HepG2 (cell line): ENCODE measurements around the gene GGA1. TPM values are rescaled to one million over a fixed set of nuclear protein-coding genes. Genes with fewer than 3 reads are reported as not detected.
A peak's percentile ranks its signal among the peaks of the same experiment; 100 is the strongest.

Experiments
- ATAC-seq: fragments of 200-7000 bp; cut with Tn5 transposase; 3 replicates; pipeline ENCODE4 v1.9.1; 2020; ENCODE audit warnings: mild to moderate bottlenecking, moderate library complexity
- BruUV-seq: library from RNA; stranded (reverse); fragments of 400-500 nt; replicated peaks from 2 replicates; lab custom pipeline; 2021; lab: Mats Ljungman, UMichigan
- CTCF ChIA-PET: fragments of 300-600 bp; formaldehyde crosslinking; extraction: SDS; loops from one replicate; lab custom pipeline; 2021; ENCODE audit warnings: low total read pairs, inconsistent platforms, low intra/inter-chr PET ratio; lab: Yijun Ruan, JAX
- POLR2A ChIA-PET: fragments of 350-600 bp; sonication (Branson Sonifier 250); formaldehyde crosslinking; loops from one replicate; lab custom pipeline; 2020; ENCODE audit warnings: antibody characterized with exemption, inconsistent platforms; lab: Yijun Ruan, JAX
- DNase-seq: peaks from one replicate; pipeline ENCODE4 v3.0.0-alpha.2; 2015; ENCODE audit warnings: low spot score
- FAIRE-seq: peaks from 3 replicates; lab custom pipeline; 2011; peaks lifted over from hg19 to GRCh38; lab: Jason Lieb, UNC
- H2AFZ ChIP-seq: one replicate; pipeline ENCODE4 v1.6.1; 2011; ENCODE audit warnings: low read length, inconsistent platforms
- H3K27ac ChIP-seq: fragments of 300-600 bp; 3 replicates; pipeline ENCODE4 v1.8.0; 2011; ENCODE audit warnings: mixed run types, mild to moderate bottlenecking, mixed read lengths, low read length, inconsistent platforms; ENCODE audit not compliant: insufficient read depth; ENCODE audit errors: extremely low read length
- H3K27me3 ChIP-seq, 2 experiments: fragments of 200-600 bp in 1 of 2; 2 replicates in 1 of 2; 3 replicates in 1 of 2; pipeline versions ENCODE4 v1.6.0 to v1.8.0; 2011; ENCODE audit warnings: low read length in 2 of 2, mild to moderate bottlenecking in 2 of 2, moderate library complexity in 2 of 2, inconsistent platforms in 1 of 2; ENCODE audit not compliant: insufficient read depth in 2 of 2, control insufficient read depth in 1 of 2
- H3K36me3 ChIP-seq, 2 experiments: fragments of 200-600 bp in 1 of 2; replicated peaks in 1 of 2; 2 replicates in 1 of 2; 3 replicates in 1 of 2; pipeline versions ENCODE4 v1.5.1 to v1.8.0; 2011; ENCODE audit warnings: low read length in 2 of 2, inconsistent platforms in 1 of 2; ENCODE audit not compliant: insufficient read depth in 2 of 2, control insufficient read depth in 1 of 2
- H3K4me1 ChIP-seq: 2 replicates; pipeline ENCODE4 v1.5.1; 2012; ENCODE audit warnings: low read length, inconsistent platforms; ENCODE audit not compliant: insufficient read depth
- H3K4me2 ChIP-seq: 2 replicates; pipeline ENCODE4 v1.6.0; 2011; ENCODE audit warnings: low read depth, low read length, inconsistent platforms
- H3K4me3 ChIP-seq, 3 experiments: fragments of 200-600 bp in 1 of 3; sonication (generic), shearing (Covaris generic) in 1 of 3; replicated peaks in 1 of 3; 2 replicates each; pipeline ENCODE4 v1.5.1; 2011 to 2016; ENCODE audit warnings: low read length in 3 of 3, inconsistent platforms in 2 of 3, low read depth in 2 of 3, mild to moderate bottlenecking in 2 of 3, control low read depth in 1 of 3, mixed read lengths in 1 of 3; ENCODE audit not compliant: insufficient read depth in 1 of 3
- H3K79me2 ChIP-seq: one replicate; pipeline ENCODE4 v1.6.1; 2011; ENCODE audit warnings: low read length, inconsistent platforms; ENCODE audit not compliant: insufficient read depth
- H3K9ac ChIP-seq: 2 replicates; pipeline ENCODE4 v1.6.0; 2011; ENCODE audit warnings: mild to moderate bottlenecking, low read depth, low read length, inconsistent platforms; ENCODE audit not compliant: insufficient read depth
- H3K9me3 ChIP-seq: 2 replicates; pipeline ENCODE4 v1.5.1; 2012; ENCODE audit warnings: mild to moderate bottlenecking, low read length
- H4K20me1 ChIP-seq: 2 replicates; pipeline ENCODE4 v1.6.0; 2011; ENCODE audit warnings: inconsistent platforms, mild to moderate bottlenecking, low read length, moderate library complexity; ENCODE audit not compliant: insufficient read depth
- PRMT3 ChIP-seq: sonication (generic); formaldehyde crosslinking; IDR thresholded peaks from 2 replicates; pipeline ENCODE4 v1.8.1; 2022; ENCODE audit warnings: low read depth, mild to moderate bottlenecking, moderate library complexity, missing genetic modification reagents, borderline replicate concordance
- ZNF431 ChIP-seq: sonication (generic); formaldehyde crosslinking; IDR thresholded peaks from 2 replicates; pipeline ENCODE4 v1.9.0; 2022; ENCODE audit warnings: missing genetic modification reagents, low read depth, mild to moderate bottlenecking, borderline replicate concordance
- ZNF670 ChIP-seq: sonication (generic); formaldehyde crosslinking; IDR thresholded peaks from 2 replicates; pipeline ENCODE4 v1.8.0; 2022; ENCODE audit warnings: mild to moderate bottlenecking, missing genetic modification reagents, borderline replicate concordance
- WGBS: methylation state at CpG from one replicate; pipeline ENCODE4 v1.1.6; 2017; ENCODE audit warnings: low lambda C conversion rate; 5-methylcytosine and 5-hydroxymethylcytosine counted together
- in situ Hi-C: cut with HindIII; loops from 2 replicates; pipeline ENCODE4 v1.10.0; 2017; ENCODE audit warnings: low pct_unique_long_range_greater_than_20kb; ENCODE audit not compliant: extremely low pct_ligation_motif_present
- intact Hi-C: fragments of 100-400 bp; cut with micrococcal nuclease; formaldehyde crosslinking; loops from one replicate; pipeline ENCODE4 v1.10.0; 2022; ENCODE audit not compliant: unreplicated experiment
- polyA plus RNA-seq, 8 experiments: library from polyadenylated mRNA; depleted of rRNA in 3 of 8; stranded (reverse) in 7 of 8; unstranded in 1 of 8; fragments of >200 nt; fragmentation: Illumina TruSeq in 4 of 8; extraction: Trizol in 4 of 8; gene quantifications; 2 replicates each; pipeline versions ENCODE4 v1.2.1 to v1.2.3, GENCODE V29; 2011 to 2016; ENCODE audit warnings: low read depth in 4 of 8, missing spikeins in 1 of 8, mixed read lengths in 1 of 8; ENCODE audit not compliant: insufficient read depth in 1 of 8
- total RNA-seq, 5 experiments: library from RNA; depleted of rRNA; stranded (reverse); fragments of >200 nt; fragmentation: Illumina TruSeq; extraction: Trizol; gene quantifications; 2 replicates each; pipeline ENCODE4 v1.2.3, GENCODE V29; 2016; ENCODE audit warnings: low read depth in 1 of 5
- TF ChIP-seq, protein P1 (sequence below): sonication (generic); formaldehyde crosslinking; IDR thresholded peaks from 2 replicates; pipeline ENCODE4 v1.5.0; 2020; ENCODE audit warnings: missing genetic modification reagents
- TF ChIP-seq, protein P2 (sequence below): sonication (generic); formaldehyde crosslinking; IDR thresholded peaks from 2 replicates; pipeline ENCODE4 v1.4.0; 2020; ENCODE audit warnings: missing genetic modification reagents
- TF ChIP-seq, protein P3 (sequence below): sonication (generic); formaldehyde crosslinking; IDR thresholded peaks from 2 replicates; pipeline ENCODE4 v1.4.0; 2020; ENCODE audit warnings: missing genetic modification reagents, borderline replicate concordance
- TF ChIP-seq, protein P4 (sequence below): sonication (generic); formaldehyde crosslinking; IDR thresholded peaks from 2 replicates; pipeline ENCODE4 v1.9.0; 2021; ENCODE audit warnings: mild to moderate bottlenecking, missing genetic modification reagents

The GGA1 gene
- total and polyA plus RNA-seq, 2 of the 13 experiments (the other 11 are each of a cell fraction or from before 2014, with no cell fraction given) = 29.1 to 87.2 TPM

DNA sequence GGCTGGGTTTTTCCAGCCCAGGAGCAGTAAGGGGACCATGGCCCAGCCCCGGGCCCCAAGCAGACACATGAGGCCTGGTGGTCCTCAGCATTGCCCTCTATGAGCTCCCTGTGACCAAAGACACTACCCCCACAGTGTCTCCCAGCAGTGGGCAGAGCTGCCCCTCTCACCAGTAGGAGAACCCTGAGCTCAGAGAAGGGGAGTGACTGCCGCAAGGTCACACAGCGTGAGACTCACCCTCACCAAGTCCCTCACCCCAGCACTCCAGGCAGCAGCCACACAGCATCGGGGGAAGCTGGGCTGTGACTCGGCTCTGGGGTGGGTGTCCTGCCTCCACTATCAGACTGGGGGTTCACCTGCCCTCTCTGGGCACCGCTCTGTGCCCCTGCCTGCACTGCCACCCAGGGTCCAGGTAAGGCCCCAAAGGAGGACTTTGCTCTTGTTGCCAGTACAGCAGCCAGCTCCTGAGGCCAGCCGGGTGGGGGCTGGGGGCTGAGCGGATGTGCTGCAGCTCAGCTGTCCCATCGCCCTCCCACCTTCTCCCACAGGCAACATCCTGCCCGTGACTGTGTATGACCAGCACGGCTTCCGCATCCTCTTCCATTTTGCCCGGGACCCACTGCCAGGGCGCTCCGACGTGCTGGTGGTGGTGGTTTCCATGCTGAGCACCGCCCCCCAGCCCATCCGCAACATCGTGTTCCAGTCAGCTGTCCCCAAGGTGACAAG, 23.0 kb downstream of the GGA1 start:
- H3K4me2 ChIP-seq = peak overlapping the region; percentile 94
- H3K4me3 ChIP-seq = peak overlapping the region in 1 of 3 experiments; percentile 69; a peak in 2 of 6 replicates
- no peaks in the 10 kb centered on the region for H3K27me3 ChIP-seq
- peak; percentile 36 for DNase-seq
- no peaks in the 10 kb centered on the region for H3K9me3 ChIP-seq
- H3K79me2 ChIP-seq = no peaks in the 10 kb centered on the region
- no TSS peak for BruUV-seq
- peak overlapping the region; percentile 63 for H3K9ac ChIP-seq
- H3K4me1 ChIP-seq = peaks cover 62% of the 10 kb centered on the region
- ATAC-seq = peak; percentile 10
- no peaks in the 10 kb centered on the region for H4K20me1 ChIP-seq
- H2AFZ ChIP-seq = no peak overlapping the region
- H3K36me3 ChIP-seq = no peaks in the 10 kb centered on the region; a peak in 1 of 5 replicates
- WGBS = 42% methylated on average over 9 of the region's 19 CpGs
- ChIA-PET CTCF (no interaction called here), POLR2A (interaction anchor here (0.7 to 15.8 kb wide), 6 partner anchors 12 to 73 kb away, joined by 3 to 242 read pairs (median 6); partner anchors contain the start of genes GGA1, NOL12 and PDXP)
- H3K27ac ChIP-seq = peak overlapping the region; percentile 84
- intact Hi-C loops = no loop called here
- in situ Hi-C loops = no loop called here
- no peak for FAIRE-seq
- TF ChIP-seq ZNF431 (CRISPR knock-in tag) (no peak), ZNF670 (CRISPR knock-in tag) (peak; percentile 71; the same call in 1 of the 2 replicates), PRMT3 (CRISPR knock-in tag) (no peak)
- TF ChIP-seq, protein P1, sequence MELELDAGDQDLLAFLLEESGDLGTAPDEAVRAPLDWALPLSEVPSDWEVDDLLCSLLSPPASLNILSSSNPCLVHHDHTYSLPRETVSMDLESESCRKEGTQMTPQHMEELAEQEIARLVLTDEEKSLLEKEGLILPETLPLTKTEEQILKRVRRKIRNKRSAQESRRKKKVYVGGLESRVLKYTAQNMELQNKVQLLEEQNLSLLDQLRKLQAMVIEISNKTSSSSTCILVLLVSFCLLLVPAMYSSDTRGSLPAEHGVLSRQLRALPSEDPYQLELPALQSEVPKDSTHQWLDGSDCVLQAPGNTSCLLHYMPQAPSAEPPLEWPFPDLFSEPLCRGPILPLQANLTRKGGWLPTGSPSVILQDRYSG (CRISPR knock-in tag) = no peak
- TF ChIP-seq, protein P2, sequence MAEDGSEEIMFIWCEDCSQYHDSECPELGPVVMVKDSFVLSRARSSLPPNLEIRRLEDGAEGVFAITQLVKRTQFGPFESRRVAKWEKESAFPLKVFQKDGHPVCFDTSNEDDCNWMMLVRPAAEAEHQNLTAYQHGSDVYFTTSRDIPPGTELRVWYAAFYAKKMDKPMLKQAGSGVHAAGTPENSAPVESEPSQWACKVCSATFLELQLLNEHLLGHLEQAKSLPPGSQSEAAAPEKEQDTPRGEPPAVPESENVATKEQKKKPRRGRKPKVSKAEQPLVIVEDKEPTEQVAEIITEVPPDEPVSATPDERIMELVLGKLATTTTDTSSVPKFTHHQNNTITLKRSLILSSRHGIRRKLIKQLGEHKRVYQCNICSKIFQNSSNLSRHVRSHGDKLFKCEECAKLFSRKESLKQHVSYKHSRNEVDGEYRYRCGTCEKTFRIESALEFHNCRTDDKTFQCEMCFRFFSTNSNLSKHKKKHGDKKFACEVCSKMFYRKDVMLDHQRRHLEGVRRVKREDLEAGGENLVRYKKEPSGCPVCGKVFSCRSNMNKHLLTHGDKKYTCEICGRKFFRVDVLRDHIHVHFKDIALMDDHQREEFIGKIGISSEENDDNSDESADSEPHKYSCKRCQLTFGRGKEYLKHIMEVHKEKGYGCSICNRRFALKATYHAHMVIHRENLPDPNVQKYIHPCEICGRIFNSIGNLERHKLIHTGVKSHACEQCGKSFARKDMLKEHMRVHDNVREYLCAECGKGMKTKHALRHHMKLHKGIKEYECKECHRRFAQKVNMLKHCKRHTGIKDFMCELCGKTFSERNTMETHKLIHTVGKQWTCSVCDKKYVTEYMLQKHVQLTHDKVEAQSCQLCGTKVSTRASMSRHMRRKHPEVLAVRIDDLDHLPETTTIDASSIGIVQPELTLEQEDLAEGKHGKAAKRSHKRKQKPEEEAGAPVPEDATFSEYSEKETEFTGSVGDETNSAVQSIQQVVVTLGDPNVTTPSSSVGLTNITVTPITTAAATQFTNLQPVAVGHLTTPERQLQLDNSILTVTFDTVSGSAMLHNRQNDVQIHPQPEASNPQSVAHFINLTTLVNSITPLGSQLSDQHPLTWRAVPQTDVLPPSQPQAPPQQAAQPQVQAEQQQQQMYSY = no peak
- TF ChIP-seq, protein P3, sequence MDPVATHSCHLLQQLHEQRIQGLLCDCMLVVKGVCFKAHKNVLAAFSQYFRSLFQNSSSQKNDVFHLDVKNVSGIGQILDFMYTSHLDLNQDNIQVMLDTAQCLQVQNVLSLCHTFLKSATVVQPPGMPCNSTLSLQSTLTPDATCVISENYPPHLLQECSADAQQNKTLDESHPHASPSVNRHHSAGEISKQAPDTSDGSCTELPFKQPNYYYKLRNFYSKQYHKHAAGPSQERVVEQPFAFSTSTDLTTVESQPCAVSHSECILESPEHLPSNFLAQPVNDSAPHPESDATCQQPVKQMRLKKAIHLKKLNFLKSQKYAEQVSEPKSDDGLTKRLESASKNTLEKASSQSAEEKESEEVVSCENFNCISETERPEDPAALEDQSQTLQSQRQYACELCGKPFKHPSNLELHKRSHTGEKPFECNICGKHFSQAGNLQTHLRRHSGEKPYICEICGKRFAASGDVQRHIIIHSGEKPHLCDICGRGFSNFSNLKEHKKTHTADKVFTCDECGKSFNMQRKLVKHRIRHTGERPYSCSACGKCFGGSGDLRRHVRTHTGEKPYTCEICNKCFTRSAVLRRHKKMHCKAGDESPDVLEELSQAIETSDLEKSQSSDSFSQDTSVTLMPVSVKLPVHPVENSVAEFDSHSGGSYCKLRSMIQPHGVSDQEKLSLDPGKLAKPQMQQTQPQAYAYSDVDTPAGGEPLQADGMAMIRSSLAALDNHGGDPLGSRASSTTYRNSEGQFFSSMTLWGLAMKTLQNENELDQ (CRISPR knock-in tag) = no peak
- TF ChIP-seq, protein P4, sequence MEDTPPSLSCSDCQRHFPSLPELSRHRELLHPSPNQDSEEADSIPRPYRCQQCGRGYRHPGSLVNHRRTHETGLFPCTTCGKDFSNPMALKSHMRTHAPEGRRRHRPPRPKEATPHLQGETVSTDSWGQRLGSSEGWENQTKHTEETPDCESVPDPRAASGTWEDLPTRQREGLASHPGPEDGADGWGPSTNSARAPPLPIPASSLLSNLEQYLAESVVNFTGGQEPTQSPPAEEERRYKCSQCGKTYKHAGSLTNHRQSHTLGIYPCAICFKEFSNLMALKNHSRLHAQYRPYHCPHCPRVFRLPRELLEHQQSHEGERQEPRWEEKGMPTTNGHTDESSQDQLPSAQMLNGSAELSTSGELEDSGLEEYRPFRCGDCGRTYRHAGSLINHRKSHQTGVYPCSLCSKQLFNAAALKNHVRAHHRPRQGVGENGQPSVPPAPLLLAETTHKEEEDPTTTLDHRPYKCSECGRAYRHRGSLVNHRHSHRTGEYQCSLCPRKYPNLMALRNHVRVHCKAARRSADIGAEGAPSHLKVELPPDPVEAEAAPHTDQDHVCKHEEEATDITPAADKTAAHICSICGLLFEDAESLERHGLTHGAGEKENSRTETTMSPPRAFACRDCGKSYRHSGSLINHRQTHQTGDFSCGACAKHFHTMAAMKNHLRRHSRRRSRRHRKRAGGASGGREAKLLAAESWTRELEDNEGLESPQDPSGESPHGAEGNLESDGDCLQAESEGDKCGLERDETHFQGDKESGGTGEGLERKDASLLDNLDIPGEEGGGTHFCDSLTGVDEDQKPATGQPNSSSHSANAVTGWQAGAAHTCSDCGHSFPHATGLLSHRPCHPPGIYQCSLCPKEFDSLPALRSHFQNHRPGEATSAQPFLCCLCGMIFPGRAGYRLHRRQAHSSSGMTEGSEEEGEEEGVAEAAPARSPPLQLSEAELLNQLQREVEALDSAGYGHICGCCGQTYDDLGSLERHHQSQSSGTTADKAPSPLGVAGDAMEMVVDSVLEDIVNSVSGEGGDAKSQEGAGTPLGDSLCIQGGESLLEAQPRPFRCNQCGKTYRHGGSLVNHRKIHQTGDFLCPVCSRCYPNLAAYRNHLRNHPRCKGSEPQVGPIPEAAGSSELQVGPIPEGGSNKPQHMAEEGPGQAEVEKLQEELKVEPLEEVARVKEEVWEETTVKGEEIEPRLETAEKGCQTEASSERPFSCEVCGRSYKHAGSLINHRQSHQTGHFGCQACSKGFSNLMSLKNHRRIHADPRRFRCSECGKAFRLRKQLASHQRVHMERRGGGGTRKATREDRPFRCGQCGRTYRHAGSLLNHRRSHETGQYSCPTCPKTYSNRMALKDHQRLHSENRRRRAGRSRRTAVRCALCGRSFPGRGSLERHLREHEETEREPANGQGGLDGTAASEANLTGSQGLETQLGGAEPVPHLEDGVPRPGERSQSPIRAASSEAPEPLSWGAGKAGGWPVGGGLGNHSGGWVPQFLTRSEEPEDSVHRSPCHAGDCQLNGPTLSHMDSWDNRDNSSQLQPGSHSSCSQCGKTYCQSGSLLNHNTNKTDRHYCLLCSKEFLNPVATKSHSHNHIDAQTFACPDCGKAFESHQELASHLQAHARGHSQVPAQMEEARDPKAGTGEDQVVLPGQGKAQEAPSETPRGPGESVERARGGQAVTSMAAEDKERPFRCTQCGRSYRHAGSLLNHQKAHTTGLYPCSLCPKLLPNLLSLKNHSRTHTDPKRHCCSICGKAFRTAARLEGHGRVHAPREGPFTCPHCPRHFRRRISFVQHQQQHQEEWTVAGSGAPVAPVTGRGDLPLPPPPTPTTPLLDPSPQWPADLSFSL (CRISPR knock-in tag) = no peak
